Left forelimb (tissue), 1 donor: ENCODE measurements around the gene LRRC75A.
"Not testable (repeated sequence)": the region's sequence is repeated elsewhere in the genome, so short reads cannot be mapped to it uniquely, and the experiment has no call there.

Source experiments
- DNase-seq: peaks from one replicate; pipeline ENCODE4 v3.0.0-alpha.2; 2018; ENCODE audit warnings: low spot score

LRRC75A gene

GRCh38 chr17:16449121-16449570, 42.8 kb downstream of the LRRC75A start:
- no peak for DNase-seq

- no peak for DNase-seq
These were observed 43.5 kb downstream of the LRRC75A start for GRCh38 chr17:16448490-16448889.

- DNase-seq = no peak
These were observed 44.3 kb downstream of the LRRC75A start for GRCh38 chr17:16447676-16448075.

GRCh38 chr17:16446338-16446983, 45.5 kb downstream of the LRRC75A start:
- DNase-seq = no peak

GRCh38 chr17:16444258-16444886, 47.6 kb downstream of the LRRC75A start:
- no peak for DNase-seq

GRCh38 chr17:16443511-16444257, 48.3 kb downstream of the LRRC75A start:
- DNase-seq = no peak

GRCh38 chr17:16442594-16443510, 49.1 kb downstream of the LRRC75A start:
- DNase-seq = no peak

GRCh38 chr17:16442141-16442540, 49.9 kb downstream of the LRRC75A start:
- DNase-seq = no peak

GRCh38 chr17:16440901-16441629, 50.9 kb downstream of the LRRC75A start:
- no peak for DNase-seq

GRCh38 chr17:16440354-16440753, 51.6 kb downstream of the LRRC75A start:
- DNase-seq = not testable (repeated sequence)

GRCh38 chr17:16439811-16440351, 52.1 kb downstream of the LRRC75A start:
- DNase-seq = no peak

GRCh38 chr17:16439303-16439791, 52.6 kb downstream of the LRRC75A start:
- no peak for DNase-seq

- DNase-seq = peak; percentile 96
These were observed 53.3 kb downstream of the LRRC75A start for GRCh38 chr17:16438557-16439302.

GRCh38 chr17:16438173-16438556, 53.8 kb downstream of the LRRC75A start:
- no peak for DNase-seq

- no peak for DNase-seq
These were observed 54.9 kb downstream of the LRRC75A start for GRCh38 chr17:16437083-16437482.

GRCh38 chr17:16435925-16436886, 55.8 kb downstream of the LRRC75A start:
- no peak for DNase-seq

- DNase-seq = no peak
These were observed 57.3 kb downstream of the LRRC75A start for GRCh38 chr17:16434662-16435061.

GRCh38 chr17:16433514-16433913, 58.5 kb downstream of the LRRC75A start:
- DNase-seq = no peak

GRCh38 chr17:16432017-16432416, 60.0 kb downstream of the LRRC75A start:
- no peak for DNase-seq
